GM21423 (cell line): ENCODE results near the gene TTYH3.
"Not testable (repeated sequence)": the region's sequence is repeated elsewhere in the genome, so short reads cannot be mapped to it uniquely, and the experiment has no call there.

ENCODE experiments used
- ATAC-seq: cut with Tn5 transposase; IDR thresholded peaks from one replicate; pipeline ENCODE4 v1.9.1; 2021; ENCODE audit warnings: mild to moderate bottlenecking, moderate library complexity; ENCODE audit not compliant: unreplicated experiment

TTYH3 gene

GRCh38 chr7:2662273-2663120 is 30.7 kb downstream of the TTYH3 start:
- ATAC-seq = no peak

GRCh38 chr7:2663121-2663886 is 31.5 kb downstream of the TTYH3 start:
- no peak for ATAC-seq

GRCh38 chr7:2663960-2664359 is 32.2 kb downstream of the TTYH3 start:
- ATAC-seq = no peak

- no peak for ATAC-seq
Observed at GRCh38 chr7:2665359-2665791, 33.6 kb downstream of the TTYH3 start.

GRCh38 chr7:2666155-2666554 is 34.4 kb downstream of the TTYH3 start:
- ATAC-seq = no peak

GRCh38 chr7:2666588-2667250 is 34.9 kb downstream of the TTYH3 start:
- no peak for ATAC-seq

- ATAC-seq = no peak
Observed at GRCh38 chr7:2667843-2668242, 36.1 kb downstream of the TTYH3 start.

- ATAC-seq = no peak
Observed at GRCh38 chr7:2668401-2668800, 36.6 kb downstream of the TTYH3 start.

- ATAC-seq = no peak
Observed at GRCh38 chr7:2670171-2670570, 38.4 kb downstream of the TTYH3 start.

- ATAC-seq = no peak
Observed at GRCh38 chr7:2670720-2671391, 39.1 kb downstream of the TTYH3 start.

- not testable (repeated sequence) for ATAC-seq
Observed at GRCh38 chr7:2673214-2673613, 41.4 kb downstream of the TTYH3 start.

- no peak for ATAC-seq
Observed at GRCh38 chr7:2673934-2674333, 42.1 kb downstream of the TTYH3 start.

- ATAC-seq = no peak
Observed at GRCh38 chr7:2675256-2675764, 43.5 kb downstream of the TTYH3 start.

GRCh38 chr7:2676576-2676975 is 44.8 kb downstream of the TTYH3 start:
- not testable (repeated sequence) for ATAC-seq

- not testable (repeated sequence) for ATAC-seq
Observed at GRCh38 chr7:2678454-2678853, 46.7 kb downstream of the TTYH3 start.

GRCh38 chr7:2679135-2680127 is 47.6 kb downstream of the TTYH3 start:
- ATAC-seq = not testable (repeated sequence)

- no peak for ATAC-seq
Observed at GRCh38 chr7:2680256-2680655, 48.5 kb downstream of the TTYH3 start.

GRCh38 chr7:2680792-2681490 is 49.2 kb downstream of the TTYH3 start:
- no peak for ATAC-seq
